Gastrocnemius medialis (tissue), 4 donors: ENCODE results near the gene TAF1C.

ENCODE experiments used
- CTCF ChIP-seq, 5 experiments: fragments of 450-650 bp in 3 of 5; fragments of 200-600 bp in 2 of 5; sonication (generic) in 2 of 5; IDR thresholded peaks in 4 of 5; conservative IDR thresholded peaks in 1 of 5; 1 replicate in 4 of 5; 2 replicates in 1 of 5; pipeline ENCODE4 v1.5.1; 2016 to 2019; ENCODE audit warnings: antibody characterized with exemption in 5 of 5, mild to moderate bottlenecking in 3 of 5, moderate library complexity in 3 of 5
- POLR2A ChIP-seq, 2 donors: fragments of 450-650 bp; IDR thresholded peaks; one replicate each; pipeline ENCODE4 v1.6.1; 2017; ENCODE audit warnings: antibody characterized with exemption in 2 of 2, mild to moderate bottlenecking in 2 of 2, moderate library complexity in 2 of 2

- no peak for TF ChIP-seq CTCF (IDR thresholded peaks at IDR 0.05 in 4 of 5, conservative IDR thresholded peaks at IDR 0.05 in 1 of 5)
- no peak for TF ChIP-seq POLR2A (IDR thresholded peaks at IDR 0.05)
Measured at GRCh38 chr16:84214451-84215066, 27.7 kb upstream of the TAF1C start.
